Activated CD4-positive, alpha-beta T cell treated with anti-CD3 and anti-CD28 coated beads, Interleukin-2, Interleukin-4, amounts not matched to agents 100 ng/mL and 50 ng/mL, durations not matched to agents 16 hours and 8 hours (primary cell): Measurements from ENCODE around the gene SH3D21.
A peak's percentile ranks its signal among the peaks of the same experiment; 100 is the strongest.

Experiments used
- DNase-seq: peaks from one replicate; pipeline ENCODE4 v3.0.0-alpha.2; 2020; ENCODE audit warnings: low spot score

SH3D21 gene

DNA sequence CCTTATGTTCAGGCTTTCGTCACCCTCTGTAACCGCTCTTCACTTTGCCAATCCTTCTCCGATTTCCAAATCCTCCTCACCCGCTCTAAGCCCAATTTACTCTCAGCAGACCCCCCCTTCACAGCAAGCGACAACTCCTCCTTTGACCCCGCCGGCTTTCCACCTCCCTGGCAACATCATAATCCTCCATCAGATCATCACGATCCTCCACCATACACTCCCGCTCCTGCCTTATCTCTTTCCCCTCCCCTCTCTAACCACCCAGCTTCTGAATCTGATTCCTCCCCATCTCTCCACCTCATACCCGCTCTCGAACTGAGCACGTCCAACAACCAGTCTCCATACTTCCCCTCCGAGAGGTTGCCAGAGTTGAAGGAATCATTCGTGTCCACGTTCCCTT is 24.8 kb downstream of the SH3D21 start:
- no peak for DNase-seq

DNA sequence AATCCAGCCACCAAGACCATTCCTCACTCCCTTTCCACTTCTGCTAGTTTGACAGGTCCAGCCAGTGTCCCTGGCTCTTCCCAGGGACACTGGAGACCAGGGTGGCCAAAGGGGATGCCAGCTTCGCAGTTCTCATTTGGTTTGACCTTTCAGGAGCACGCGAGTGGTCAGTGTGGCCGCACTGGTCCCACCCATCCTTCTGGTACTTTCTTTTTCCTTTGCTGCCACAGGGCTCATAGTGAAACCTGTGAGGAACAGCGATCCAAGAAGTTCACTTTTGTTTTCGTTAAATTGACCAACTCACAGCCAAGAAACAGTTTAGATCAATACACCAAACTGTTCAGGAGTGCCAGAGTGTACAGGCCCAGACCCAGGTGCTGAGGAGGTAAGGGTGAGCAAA is 31.7 kb downstream of the SH3D21 start:
- DNase-seq: no peak

DNA sequence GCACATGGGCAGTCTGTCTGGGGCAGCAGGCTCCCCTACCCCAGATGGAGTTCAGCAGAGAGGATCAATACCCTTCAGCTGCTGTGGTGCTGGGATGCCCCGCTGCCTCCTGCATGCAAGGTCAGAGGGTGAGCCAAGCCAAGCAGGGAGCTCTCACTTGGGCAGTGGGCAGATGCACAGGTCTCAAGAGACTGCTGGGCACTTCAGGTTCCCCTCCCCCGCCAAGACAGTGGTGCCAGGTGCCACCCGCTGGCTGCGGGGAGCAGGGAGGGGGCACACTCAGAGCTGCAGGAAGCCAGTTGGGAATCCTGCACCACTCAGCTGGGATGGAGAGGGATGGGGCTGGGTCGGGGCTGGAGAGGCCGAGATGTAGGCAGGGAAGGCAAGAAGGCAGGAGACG is 33.0 kb downstream of the SH3D21 start:
- DNase-seq: no peak

DNA sequence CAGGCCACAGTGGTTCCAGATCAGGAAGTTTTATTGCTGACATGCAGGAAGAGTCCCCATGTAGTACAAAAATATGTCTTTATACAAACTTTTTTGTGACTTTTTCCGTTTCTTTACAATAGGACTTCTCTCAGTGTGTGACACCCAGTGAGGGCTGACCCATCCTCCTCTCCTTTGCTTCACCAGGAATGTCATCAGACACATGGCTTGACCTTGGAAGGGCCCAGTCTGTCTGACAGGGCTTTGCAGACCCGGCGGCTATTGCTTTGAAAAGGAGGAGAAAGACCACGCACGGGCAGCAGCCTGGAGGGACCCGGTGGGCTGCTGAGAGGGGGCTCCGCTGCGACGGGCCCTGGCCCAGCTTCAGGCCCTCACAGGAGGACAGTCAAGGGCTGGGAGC is 33.4 kb downstream of the SH3D21 start:
- no peak for DNase-seq

DNA sequence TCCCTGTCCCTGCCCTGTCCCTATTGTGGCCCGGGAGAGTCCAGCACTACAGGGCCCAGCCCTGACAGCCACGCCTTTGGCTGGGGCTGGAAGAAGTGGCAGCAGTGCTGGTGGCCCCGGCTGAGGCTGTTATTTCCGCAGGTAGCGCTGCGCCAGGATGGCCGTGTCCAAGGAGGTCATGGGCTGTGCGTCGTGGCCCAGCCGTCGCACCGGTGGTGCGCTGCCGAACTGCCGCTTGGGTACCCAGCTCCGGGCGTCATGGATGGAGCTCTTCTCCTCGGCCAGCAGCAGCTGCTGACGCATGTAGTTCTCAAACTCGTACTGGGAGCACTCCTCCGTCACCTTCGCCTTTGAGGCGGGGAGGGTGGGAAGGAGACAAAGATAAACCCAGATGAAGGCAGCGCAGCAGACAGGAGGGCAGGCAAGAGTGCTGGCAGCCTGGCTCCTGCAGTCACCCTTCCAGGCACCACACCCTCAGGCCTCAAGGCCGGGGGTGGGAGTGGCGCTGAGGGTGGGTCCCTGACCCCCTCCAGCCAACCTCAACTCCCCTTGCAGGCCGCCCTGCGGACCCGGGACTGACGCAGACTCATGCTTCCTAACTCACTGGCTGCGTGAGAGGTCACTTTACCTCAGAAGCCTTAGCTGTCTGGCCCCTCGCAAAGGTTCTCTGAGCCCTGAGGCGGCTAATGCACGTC is 35.6 kb downstream of the SH3D21 start:
- DNase-seq: no peak

DNA sequence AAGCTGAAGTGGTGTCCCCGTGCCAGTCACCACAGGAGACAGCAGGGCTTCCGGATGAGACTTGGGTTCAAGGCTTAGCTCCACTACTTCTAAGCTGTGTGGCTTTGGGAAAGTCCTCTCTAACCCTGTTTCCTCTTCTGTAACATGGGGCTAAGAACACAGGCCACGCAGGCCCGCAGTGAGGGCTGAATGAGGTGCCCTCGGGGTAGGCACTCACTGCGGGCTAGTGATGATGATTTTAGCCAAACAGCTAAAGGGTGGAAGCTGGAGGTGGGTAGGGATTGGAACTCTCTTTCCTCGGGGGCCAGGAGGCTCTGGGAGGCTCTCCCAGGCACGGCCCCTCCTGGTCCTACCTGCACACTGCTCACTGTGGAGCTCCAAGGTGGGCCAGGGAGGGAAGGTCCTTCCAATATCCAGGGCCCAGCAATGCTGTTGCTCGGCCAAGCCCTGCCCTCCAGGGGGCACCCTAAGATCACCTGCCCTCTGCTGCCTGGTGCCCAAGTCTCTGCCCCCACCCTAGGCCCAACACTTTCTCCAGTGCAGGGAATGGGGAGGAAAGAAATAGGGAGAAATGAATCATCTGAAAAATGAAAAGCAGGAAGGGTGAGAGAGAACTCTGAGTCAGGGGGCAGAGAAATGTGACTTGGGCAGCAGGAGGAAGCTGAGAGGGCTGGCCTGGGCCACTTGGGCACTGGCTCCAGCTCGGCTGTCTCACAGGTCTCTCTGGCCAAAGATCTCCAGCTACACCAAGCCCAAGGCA is 36.4 kb downstream of the SH3D21 start:
- no peak for DNase-seq

DNA sequence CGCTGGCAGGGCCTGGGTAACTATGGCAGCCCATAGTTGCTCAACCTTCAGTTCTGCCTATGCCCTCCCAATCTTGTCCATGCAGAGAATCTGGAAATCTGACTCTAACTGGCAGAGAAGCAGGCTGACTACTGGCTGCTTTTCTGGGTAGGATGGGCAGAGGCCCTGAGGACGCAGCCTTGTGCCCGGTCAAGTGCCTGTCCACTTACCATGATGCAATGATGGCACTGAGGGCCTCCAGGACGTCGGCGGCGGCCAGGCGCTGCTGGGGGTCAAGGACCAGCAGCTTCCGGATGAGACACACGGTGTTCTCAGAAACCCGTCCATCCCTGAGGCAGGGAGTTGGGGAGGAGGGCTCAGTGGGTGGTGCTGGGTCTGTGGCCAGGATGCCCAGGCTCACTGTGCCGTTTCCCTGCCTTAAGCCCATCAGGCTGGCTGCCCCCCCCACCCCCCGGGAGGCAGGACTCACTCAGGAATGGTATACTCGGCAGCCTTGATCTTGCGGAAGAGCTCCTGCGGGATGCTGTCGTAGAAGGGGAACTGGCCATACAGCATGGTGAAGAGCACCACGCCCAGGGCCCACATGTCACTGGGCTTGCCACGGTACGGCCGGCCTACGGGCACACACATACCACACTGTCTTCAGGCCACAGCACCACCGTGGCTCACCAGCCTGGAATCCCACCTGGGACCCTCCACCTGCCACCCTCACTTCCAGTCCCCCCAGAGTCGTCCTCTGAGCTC is 37.7 kb downstream of the SH3D21 start:
- DNase-seq: no peak

DNA sequence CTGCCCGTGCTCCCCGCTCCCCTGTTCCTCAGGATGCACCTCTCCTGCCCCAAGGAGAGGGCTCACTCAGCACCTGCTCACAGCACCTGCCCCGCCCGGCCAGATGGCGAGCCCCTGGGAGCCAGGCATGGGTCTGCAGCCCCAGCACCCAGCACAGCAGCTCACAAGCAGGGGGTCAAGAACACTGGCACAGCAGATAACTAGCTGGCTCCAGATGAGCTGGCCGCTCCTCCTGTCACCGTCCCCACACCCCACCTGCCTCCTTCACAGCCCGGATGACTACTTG is 38.2 kb downstream of the SH3D21 start:
- no peak for DNase-seq

DNA sequence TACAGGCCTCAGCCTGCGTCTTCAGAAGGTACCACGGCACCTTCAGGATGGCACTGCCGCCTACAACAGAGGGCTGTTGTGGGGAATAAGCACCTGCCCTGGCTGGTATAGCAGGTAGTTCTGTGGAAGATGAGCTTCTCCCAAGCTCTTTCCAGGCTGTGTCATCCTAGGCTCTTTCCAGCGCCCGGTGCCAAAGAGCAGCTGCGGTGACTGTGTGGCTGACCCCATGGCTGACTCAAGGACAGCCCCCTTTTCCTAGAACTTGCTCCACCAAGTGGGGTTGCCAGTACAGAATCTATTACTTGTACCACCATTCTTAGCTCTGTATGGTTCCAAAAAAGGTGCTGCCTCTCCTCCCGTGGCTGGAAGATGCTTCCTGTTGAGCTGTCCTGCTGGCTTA is 39.2 kb downstream of the SH3D21 start:
- DNase-seq: no peak

DNA sequence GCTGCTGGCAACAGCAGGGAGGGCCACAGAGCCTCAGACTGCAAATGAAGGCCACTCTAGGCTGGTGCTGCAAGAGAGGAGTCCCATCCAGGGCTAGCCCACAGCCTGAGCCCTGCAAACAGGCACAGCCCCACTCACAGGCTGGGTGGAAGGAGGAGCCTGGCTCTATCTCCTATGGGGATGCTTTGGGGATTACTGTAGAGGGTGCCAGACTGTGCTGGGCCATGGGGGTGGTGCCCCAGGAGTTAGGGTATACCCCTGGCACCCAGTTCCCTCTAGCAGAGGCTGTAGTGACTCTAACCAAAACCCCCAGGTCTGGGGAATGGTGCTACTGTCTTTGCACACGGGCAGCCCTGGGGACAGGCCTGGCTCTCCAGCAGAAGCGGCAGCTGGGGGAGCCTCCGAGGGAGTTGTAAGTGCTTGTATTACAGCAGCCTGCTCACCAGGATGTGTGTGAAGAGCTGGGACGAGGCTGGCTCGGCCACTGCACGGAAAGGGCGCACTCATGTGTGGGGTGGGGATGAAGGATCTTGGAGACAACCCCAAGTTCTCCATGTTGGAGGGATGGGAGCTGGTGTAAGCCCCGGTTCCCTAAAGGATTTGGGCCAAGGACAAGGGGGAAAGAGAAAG is 40.7 kb downstream of the SH3D21 start:
- no peak for DNase-seq

DNA sequence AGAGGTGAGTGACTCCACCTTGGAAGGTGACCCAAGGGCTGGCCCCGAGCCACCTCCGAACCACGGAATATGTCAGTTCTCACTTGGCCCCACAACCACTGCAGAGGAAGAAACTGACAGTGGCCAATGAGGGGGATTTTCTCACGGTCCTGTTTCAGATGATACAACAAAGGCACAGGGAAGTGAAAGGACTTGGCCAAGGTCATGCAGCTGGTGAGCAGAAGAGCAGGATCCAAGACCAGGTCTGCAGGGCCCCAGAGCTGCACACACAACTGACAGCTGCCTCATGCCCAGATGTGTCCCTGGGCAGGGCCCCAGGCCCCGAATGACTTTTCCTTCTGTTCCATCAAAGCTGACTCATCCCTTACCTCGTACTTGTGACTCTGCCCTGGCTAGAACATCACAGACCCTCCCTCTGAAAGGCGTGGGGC is 43.1 kb downstream of the SH3D21 start:
- peak; percentile 15 for DNase-seq

DNA sequence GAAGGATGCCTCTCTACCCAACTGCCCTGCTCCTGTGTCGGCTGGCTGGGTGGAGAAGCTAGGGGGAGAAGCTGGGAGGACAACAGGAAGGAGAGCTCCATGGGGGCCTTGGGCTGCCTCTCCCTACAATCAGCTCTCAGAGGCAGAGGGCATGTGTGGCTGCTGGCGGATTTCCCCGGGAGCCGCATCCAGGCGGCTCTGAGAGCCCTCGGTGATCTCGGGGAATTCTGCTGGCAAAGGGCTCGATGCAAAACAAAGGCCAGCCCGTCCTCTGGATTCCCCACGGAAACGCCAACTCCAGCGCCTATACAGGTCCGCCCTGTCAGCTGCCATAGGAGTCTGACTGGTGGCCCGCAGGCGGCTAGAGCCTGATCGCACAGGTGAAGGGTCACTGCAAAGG is 43.7 kb downstream of the SH3D21 start:
- no peak for DNase-seq

DNA sequence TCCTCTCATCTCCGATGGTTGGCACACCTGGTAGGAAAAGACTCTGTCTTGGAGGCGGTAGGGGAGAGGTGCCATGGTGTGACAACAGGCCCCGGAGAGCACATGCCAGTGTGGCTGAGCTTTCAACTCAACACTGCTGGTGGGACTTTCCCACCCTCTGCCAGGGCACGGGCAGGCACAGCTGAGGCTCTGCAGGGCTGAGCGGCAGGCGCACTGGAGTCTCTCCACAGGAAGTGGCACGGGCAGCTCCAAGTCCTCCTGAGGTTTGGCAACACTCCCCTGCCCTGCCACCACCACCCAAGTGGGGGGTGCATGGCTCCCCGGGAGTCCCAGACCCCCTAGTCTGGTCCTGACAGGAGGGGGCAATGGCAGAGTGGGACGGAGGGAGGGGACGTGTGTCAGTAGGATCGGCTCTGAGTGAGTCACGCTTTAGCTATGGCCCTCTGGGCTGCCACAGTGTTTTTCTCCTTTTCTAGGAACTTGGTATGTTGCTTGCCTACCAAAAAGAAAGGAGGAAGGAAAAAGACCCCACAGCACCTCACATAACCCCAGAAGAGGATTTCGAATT is 44.6 kb downstream of the SH3D21 start:
- peak; percentile 58 for DNase-seq

DNA sequence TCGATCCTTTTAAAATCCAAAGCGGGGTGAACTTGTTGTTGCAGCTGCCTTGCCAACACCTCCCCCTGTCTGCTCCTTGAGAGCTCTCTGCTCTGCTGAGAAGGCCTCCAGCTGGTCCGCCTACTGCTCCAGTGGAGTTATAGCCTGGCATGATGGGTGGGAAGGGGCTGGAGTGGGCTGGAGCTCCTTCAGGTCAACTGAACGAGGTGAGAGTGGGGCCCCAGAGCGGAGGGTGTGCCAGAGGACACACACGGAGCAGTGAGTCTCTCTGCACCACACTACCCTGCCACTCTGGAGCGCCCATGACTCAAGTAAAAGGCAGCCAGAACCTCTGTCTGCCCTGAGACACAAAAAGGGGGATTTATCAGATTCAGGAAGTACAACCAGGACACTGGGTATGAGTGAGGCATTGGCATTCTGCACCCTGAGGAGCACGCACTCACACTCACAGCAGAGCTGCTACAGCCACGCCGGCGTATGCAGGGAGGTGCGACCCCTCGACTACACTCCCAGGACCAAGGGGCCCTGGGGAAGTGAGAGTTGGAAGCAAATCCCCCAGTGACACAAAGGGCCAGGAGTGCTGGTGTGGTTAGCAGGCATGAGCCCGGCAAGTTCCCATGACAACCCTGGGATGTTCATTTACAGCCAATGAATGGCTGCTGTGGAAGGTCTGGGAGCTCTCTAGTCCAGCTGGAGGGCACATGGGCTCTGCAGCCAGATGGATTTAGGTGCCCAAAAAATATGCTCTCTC is 45.2 kb downstream of the SH3D21 start:
- no peak for DNase-seq

DNA sequence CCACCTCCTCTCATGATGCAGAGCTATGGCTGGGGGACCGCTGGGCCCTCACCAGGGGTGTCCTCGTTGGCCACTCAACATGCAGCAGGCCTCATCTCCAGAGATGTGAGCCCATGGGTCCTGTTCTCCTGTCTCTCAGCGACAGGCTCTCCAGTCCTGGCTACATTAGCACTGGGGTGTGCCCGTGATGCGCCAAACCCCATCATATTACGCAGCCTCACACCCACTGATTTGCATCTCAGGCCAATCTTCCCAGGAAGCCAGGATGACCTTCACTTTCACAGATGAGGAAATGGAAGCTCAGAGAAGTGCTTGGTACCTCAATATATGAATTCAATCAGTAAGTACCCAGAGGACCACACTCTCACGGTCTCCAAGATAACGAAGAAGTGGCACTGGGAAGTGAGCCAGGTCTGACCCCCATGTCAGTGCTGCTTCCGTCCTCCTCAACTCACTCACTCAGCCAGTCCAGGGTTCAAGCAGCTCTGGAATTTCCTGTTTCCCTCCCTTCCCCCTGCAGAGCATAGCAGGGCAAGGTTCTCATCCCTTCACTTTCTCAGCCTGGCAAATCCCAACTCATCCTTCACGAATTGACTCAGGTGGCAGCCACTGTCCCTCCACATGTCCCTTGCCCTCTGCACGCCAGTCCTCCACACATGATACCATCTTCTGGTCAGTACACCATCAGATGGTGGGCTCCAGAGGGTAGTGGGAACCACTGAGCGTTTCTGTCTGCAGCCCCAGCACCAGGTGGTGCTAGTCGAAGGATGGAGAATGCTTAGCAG is 46.1 kb downstream of the SH3D21 start:
- no peak for DNase-seq

DNA sequence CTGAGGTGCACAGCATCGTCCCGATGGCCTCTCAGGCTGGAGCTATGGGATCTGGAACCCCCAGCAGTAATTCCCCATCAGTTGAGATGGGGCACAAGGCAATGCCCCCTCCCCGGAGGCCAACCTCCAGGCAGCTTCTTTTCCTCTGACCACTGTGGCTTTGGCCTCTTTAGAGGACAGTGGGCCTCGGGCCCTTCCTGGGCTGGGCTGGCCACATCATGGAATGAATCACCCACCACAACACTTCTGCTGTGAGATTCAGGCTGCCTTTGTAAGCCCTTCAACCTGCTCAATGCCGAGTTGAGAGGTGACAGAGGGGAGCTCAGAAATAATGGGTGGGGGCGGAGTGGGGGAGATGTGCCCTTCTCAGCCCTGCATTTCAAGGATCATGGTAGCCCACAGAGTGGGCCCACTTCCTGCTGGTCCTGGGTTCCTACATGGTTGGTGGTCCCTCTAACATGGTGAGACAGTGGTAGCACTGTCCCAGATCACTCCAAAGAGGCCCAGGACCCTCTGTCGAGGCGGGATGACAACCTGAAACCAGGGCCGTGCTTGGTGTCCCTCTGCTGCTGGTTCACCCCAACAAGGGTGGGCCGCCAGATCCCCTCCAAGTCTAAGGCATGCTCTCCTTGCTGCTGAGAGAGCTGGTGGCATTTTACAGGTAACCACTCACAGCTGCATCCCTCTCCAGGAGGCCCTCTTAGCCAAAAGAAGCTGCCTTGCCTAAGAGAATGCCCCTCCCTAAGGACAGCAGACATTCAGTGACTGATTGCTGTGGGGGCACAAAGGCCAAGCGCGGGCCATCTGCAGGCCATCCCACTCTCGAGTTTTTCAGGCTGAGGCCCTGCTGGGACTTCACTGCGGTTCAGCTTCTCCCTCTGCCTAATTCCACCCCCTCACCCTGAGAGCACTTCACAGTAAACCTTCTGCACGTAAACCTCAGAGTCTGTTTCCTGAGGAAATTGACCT is 47.0 kb downstream of the SH3D21 start:
- no peak for DNase-seq

DNA sequence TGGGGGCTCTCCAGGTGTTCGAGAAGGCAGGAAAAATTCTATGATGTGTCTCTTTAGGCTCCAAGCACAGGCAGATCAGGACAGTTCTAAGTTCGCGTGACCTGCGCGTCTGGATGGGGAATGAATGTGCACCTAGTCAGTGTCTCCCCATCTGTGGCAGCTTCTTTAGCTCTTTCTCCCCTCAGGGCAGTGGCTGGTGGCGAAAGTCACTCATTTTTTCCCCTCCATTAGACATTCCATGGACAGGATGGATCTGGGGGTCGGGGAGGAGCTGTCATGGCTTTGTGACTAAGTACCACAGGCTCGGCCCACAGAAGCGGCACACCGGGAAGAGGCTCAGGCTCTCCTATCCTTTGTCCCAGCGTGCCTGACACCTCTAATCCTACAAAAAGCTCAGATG is 48.3 kb downstream of the SH3D21 start:
- no peak for DNase-seq

DNA sequence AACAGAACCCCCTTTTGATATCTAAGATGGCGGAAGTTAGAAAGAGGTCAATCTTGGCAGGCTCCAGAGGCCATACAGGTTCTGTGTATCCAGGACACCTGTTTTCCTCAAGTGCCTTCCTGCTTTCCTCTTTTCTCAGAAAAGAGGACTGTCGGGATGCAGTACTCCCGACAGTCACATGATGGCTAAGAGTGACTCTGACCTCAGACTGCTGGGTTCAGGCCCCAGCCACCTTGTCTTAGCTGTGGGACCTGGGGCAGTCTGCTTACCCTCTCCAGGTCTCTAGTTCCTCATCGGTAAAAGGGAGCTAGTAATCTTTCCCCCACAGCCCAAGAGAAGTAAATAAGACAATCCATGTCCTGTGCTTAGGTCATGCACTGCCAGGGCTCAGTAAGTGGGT is 49.6 kb downstream of the SH3D21 start:
- DNase-seq: no peak

DNA sequence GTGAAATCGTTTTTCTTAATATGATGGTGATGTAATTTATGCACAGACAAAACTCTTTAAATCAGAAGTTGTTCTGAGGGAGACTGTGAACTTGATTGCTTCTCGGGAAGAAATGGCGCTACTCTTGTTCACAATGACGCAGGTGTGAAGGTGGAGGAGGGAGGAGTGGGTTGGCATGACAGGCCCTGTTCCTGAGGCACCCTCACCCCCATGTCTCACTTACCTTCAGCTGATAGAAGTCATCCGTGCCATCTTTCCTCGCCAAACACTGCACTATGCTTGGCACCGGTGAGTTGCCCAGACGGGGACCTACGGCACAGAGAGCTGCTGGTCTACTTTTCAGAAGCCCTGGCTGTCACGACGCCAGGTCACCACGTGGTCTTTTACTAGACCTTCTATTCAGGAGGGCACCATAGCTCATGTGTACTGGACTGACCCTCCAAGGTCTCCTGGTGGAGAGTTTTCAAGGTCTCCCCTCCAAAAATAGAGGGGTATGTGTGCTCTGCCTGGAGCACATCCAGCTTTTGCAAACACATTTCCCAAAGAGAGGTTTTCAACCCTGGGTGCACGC is 52.4 kb downstream of the SH3D21 start:
- DNase-seq: no peak
